Mesodermal cell (in vitro differentiated cells): ENCODE data around the gene TMCO4.

Experiments used
- H3K27ac ChIP-seq: 2 replicates; pipeline ENCODE4 v1.7.0; 2013; ENCODE audit warnings: mild to moderate bottlenecking, low read depth, low read length, moderate library complexity; ENCODE audit not compliant: severe bottlenecking
- H3K36me3 ChIP-seq: 2 replicates; pipeline ENCODE4 v1.7.1; 2013; ENCODE audit warnings: mild to moderate bottlenecking, low read length, moderate library complexity; ENCODE audit not compliant: control insufficient read depth, insufficient read depth
- H3K4me1 ChIP-seq: one replicate; pipeline ENCODE4 v1.7.1; 2013; ENCODE audit warnings: mild to moderate bottlenecking, low read length; ENCODE audit not compliant: insufficient read depth, control insufficient read depth, poor library complexity, severe bottlenecking
- H3K4me3 ChIP-seq: 2 replicates; pipeline ENCODE4 v1.7.0; 2013; ENCODE audit warnings: low read length, control low read depth, mild to moderate bottlenecking; ENCODE audit not compliant: insufficient read depth, poor library complexity, severe bottlenecking; ENCODE audit errors: extremely low read depth
- H3K9me3 ChIP-seq: 2 replicates; pipeline ENCODE4 v1.7.1; 2013; ENCODE audit warnings: mild to moderate bottlenecking, low read length, moderate library complexity; ENCODE audit not compliant: control insufficient read depth
- WGBS, 2 experiments: methylation state at CpG; one replicate each; pipeline ENCODE4 v1.1.5; 2013; ENCODE audit warnings: missing lambda C conversion rate in 2 of 2; ENCODE audit not compliant: insufficient coverage in 2 of 2; 5-methylcytosine and 5-hydroxymethylcytosine counted together

TMCO4 gene

DNA sequence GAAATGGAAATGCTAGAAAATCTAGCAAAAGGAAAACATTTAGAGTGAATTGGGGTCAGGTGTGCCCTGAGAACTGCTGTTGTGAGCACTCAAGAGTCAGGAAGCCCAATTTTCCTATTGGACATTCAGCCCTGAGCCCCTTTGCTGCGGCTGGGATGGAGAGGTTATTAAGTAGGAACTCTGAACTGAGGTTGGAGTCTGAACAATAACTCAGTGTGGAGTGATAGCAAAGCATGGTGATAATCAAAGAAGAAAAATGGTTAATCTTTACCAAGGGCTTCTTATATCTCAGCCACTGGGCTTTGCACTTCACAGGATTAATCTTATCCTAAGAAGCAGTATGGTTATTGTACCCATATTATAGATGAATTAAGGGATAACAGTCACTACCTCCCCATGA, 52.0 kb downstream of the TMCO4 start:
- Histone ChIP-seq H3K4me3 (no peak overlapping the region), H3K4me1 (no peaks in the 10 kb centered on the region), H3K27ac (no peak overlapping the region), H3K36me3 (no peaks in the 10 kb centered on the region), H3K9me3 (no peaks in the 10 kb centered on the region)
- 100% methylated on average over 1 of the region's 1 CpG for WGBS, 2 experiments

DNA sequence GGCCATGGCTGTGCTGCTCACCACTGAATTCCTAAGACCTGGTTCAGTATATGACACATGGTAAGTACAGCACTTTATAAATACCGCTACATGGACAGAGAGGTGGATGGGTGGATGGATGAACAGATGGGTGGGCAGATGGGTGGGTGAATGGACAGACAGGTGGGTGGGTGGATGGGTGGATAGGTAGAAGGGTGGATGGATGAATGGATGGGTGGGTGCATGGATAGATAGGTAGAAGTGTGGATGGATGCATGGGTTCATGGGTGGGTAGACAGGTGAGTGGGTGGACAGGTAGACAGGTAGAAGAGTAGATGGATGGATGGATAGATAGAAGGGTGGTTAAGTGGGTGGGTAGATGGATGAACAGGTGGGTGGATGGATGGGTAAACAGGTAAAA, 54.8 kb downstream of the TMCO4 start:
- Histone ChIP-seq H3K4me1 (no peaks in the 10 kb centered on the region), H3K36me3 (no peaks in the 10 kb centered on the region), H3K4me3 (no peak overlapping the region), H3K9me3 (no peaks in the 10 kb centered on the region), H3K27ac (no peak overlapping the region)
- 89% methylated on average over 1 of the region's 1 CpG; no CpG with 5 or more reads in 1 of the 2 experiments for WGBS, 2 experiments

- Histone ChIP-seq H3K4me1 (no peaks in the 10 kb centered on the region), H3K4me3 (no peak overlapping the region), H3K36me3 (no peaks in the 10 kb centered on the region), H3K27ac (no peak overlapping the region), H3K9me3 (no peaks in the 10 kb centered on the region)
- 94 to 95% methylated on average over 4 of the region's 4 CpGs for WGBS, 2 experiments
Measured at GRCh38 chr1:19744335-19744743, 55.4 kb downstream of the TMCO4 start.

DNA sequence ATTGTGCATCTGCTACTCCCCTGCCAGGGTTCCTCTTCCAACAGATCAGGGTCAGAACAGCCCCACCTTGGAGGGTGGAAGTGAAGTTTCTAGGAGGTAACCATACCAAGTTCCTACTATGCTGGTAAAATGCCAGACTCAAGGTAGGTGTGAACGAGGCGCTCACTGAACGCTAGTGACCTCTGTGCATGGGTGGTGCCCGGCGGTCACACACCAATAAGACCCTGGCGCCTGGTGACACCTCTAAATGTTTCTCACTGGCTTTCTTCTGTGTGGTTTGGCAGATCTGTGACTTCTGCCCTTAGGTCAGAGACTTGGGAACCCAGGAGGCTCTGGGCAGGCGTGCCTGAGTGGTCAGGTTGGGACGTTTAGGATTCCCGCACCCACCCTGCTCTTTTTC, 55.9 kb downstream of the TMCO4 start:
- 86 to 92% methylated on average over 9 of the region's 9 CpGs for WGBS, 2 experiments
- H3K36me3 ChIP-seq, result no peaks in the 10 kb centered on the region
- no peak overlapping the region for H3K27ac ChIP-seq
- no peaks in the 10 kb centered on the region for H3K4me1 ChIP-seq
- H3K9me3 ChIP-seq, result no peaks in the 10 kb centered on the region
- H3K4me3 ChIP-seq, result no peak overlapping the region

- Histone ChIP-seq H3K36me3 (no peaks in the 10 kb centered on the region), H3K4me3 (no peak overlapping the region), H3K27ac (no peak overlapping the region), H3K9me3 (no peaks in the 10 kb centered on the region), H3K4me1 (no peaks in the 10 kb centered on the region)
- no CpG with 5 or more reads among the region's 3 CpGs for WGBS, 2 experiments
Measured at GRCh38 chr1:19743180-19743579, 56.5 kb downstream of the TMCO4 start.

DNA sequence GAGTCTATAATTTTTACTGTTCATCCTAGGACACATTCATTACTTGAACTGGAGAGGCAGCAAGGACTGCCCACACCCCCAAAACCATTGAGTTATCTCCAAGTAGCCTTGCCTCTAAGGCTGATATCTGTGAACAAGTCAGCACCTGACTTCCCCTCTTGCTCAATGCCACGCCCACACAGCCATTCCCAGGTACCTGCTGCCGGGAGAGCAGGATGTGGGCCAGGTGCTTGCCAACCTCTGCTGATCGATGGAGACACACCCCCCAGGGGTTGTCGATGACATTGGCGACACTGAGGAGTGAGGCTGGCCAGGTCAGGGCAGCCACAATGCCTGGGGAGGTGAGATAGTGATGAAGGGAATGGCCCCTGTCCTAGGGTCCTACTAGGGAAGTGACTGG, 60.1 kb downstream of the TMCO4 start:
- no peaks in the 10 kb centered on the region for H3K9me3 ChIP-seq
- H3K4me3 ChIP-seq, result no peak overlapping the region
- H3K4me1 ChIP-seq, result no peaks in the 10 kb centered on the region
- H3K36me3 ChIP-seq, result no peaks in the 10 kb centered on the region
- 83% methylated on average over 5 of the region's 5 CpGs; no CpG with 5 or more reads in 1 of the 2 experiments for WGBS, 2 experiments
- no peak overlapping the region for H3K27ac ChIP-seq

DNA sequence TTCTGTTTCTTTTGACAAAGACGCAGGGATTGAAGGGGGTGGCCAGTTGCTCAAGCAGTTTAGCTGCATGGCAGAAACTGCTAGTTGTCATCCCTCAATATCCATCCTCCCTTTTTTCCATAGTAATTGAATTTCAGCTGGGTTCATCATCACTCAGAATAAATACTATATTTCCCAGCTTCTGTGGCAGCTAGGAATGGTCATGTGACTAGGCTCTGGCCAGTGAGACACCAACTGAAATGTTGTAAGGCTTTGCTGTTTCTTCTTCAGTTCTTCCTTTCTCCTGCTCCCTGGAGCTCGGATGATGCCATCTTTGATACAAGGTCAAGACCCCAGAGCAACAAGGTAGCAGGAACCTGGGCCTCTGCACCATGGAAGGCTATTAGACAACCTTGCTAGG, 61.0 kb downstream of the TMCO4 start:
- Histone ChIP-seq H3K9me3 (no peaks in the 10 kb centered on the region), H3K4me1 (peaks cover 7% of the 10 kb centered on the region), H3K27ac (no peak overlapping the region), H3K36me3 (no peaks in the 10 kb centered on the region), H3K4me3 (no peak overlapping the region)
- WGBS, 2 experiments, result 92 to 100% methylated on average over 2 of the region's 2 CpGs

DNA sequence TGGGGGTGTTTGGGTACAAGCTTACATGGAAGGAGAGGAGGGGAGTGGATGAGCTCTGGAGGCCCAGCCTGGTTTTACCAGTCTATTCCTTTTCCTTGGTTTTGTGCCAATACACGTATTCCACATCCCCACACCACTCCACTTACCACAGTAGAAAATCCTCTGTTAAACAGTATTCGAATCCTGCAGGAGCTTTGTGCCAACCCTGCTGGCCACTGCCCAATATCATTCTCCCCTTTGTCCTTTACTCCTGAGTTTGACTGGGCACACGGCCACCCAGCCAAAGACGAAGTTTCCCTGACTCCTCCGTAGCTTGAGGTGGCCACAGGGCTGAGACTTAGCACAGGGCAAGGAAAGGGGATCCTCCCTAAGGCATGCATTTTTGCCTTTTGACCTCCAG, 61.6 kb downstream of the TMCO4 start:
- no peaks in the 10 kb centered on the region for H3K36me3 ChIP-seq

DNA sequence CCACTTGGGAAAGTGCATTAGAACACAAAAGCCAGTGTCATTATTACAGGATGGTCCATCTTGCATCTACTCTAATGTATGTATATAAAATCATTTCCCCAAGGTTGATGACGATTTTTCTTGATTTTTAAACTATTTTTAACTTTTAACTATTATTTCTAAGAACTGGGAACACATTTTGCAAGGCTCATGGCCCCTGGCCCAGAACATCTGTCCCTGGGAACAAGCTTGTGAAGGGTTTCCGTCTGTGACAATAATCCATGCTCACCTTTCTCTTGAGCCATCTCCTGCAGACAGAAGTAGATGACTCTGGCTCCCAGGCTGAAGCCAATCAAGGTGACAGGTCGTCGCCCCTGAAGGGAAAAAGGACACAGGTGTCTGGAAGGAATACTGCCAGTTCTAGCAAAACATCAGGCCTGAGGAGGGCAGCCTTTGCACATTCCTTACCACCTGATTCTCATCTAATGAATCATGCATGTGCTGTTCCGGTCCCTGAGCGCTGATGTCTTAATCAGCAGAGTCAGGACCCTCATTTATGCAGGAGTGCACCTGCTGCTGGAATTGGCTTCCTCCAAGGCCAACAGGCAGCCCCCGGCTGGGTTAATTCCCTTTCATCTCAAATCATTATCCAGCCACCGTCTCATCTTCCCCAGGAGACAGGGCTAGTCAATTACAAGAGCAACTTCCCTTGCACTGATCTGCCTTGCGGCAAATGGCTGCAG, 62.5 kb downstream of the TMCO4 start:
- H3K36me3 ChIP-seq, result no peaks in the 10 kb centered on the region
- peaks cover 7% of the 10 kb centered on the region for H3K4me1 ChIP-seq
- 66 to 84% methylated on average over 7 of the region's 9 CpGs for WGBS, 2 experiments
- H3K27ac ChIP-seq, result no peak overlapping the region
- H3K4me3 ChIP-seq, result no peak overlapping the region
- H3K9me3 ChIP-seq, result no peaks in the 10 kb centered on the region

More for the DNA sequence above, 61.6 kb downstream of the TMCO4 start:
- Histone ChIP-seq H3K27ac (no peak overlapping the region), H3K4me3 (no peak overlapping the region), H3K4me1 (peaks cover 7% of the 10 kb centered on the region), H3K9me3 (no peaks in the 10 kb centered on the region)
- 87 to 89% methylated on average over 4 to 5 of the region's 5 CpGs for WGBS, 2 experiments

GRCh38 chr1:19735440-19736127, 64.1 kb downstream of the TMCO4 start:
- Histone ChIP-seq H3K4me1 (peaks cover 7% of the 10 kb centered on the region), H3K4me3 (no peak overlapping the region), H3K27ac (no peak overlapping the region), H3K36me3 (no peaks in the 10 kb centered on the region), H3K9me3 (no peaks in the 10 kb centered on the region)
- WGBS, 2 experiments, result 94 to 96% methylated on average over 7 to 10 of the region's 10 CpGs

- H3K4me3 ChIP-seq, result no peak overlapping the region
- H3K9me3 ChIP-seq, result no peaks in the 10 kb centered on the region
- WGBS, 2 experiments, result 83 to 85% methylated on average over 6 to 8 of the region's 8 CpGs
- no peaks in the 10 kb centered on the region for H3K36me3 ChIP-seq
- no peak overlapping the region for H3K27ac ChIP-seq
- peaks cover 7% of the 10 kb centered on the region for H3K4me1 ChIP-seq
Measured at GRCh38 chr1:19734472-19734999, 65.2 kb downstream of the TMCO4 start.
